ENCODE data around the gene FAM237A.
A peak's percentile ranks its signal among the peaks of the same experiment; 100 is the strongest.

FAM237A gene

GRCh38 chr2:206611191-206611590 lies 31.1 kb upstream of the FAM237A start:
- no peak overlapping the region for H4K12ac ChIP-seq (ENCODE audit: low read depth, low read length)
- H3K4me3 ChIP-seq (ENCODE audit: low read depth, low read length), result no peak overlapping the region
- H3K14ac ChIP-seq (ENCODE audit: low read length), result no peak overlapping the region
- no peaks in the 10 kb centered on the region for H3K79me2 ChIP-seq (ENCODE audit: control insufficient read depth, insufficient read depth, low read length, poor library complexity)
- no peak overlapping the region for H3K23ac ChIP-seq (ENCODE audit: low read length)
- no peak for DNase-seq
- H3K4me1 ChIP-seq (ENCODE audit: control insufficient read depth in 1 of 2, insufficient read depth in 2 of 2, low read length in 2 of 2), result no peaks in the 10 kb centered on the region
- no peak overlapping the region for H3K18ac ChIP-seq (ENCODE audit: low read length)
- no peak overlapping the region for H3K4ac ChIP-seq (ENCODE audit: low read depth, low read length)
- H3K27me3 ChIP-seq (ENCODE audit: insufficient read depth, low read length), result no peaks in the 10 kb centered on the region
- no peak overlapping the region for H2BK5ac ChIP-seq (ENCODE audit: low read depth, low read length, poor library complexity)
- H4K91ac ChIP-seq (ENCODE audit: low read depth, low read length), result no peak overlapping the region
- H3K36me3 ChIP-seq (ENCODE audit: control insufficient read depth in 1 of 2, insufficient read depth in 2 of 2, low read length in 2 of 2), result no peaks in the 10 kb centered on the region
- H3K4me2 ChIP-seq (ENCODE audit: low read length), result no peak overlapping the region
- H3K9me3 ChIP-seq (ENCODE audit: insufficient read depth, low read depth, low read length), result no peaks in the 10 kb centered on the region
- no peak overlapping the region for H4K8ac ChIP-seq (ENCODE audit: low read depth, low read length)
- H3K9ac ChIP-seq (ENCODE audit: low read length), result no peak overlapping the region
- no peaks in the 10 kb centered on the region for H3K79me1 ChIP-seq (ENCODE audit: low read length)
- no peak overlapping the region for H2AK5ac ChIP-seq (ENCODE audit: low read length)
- no peak overlapping the region for H2AFZ ChIP-seq (ENCODE audit: insufficient read depth, low read length, poor library complexity)
- no CpG with 5 or more reads among the region's 6 CpGs for WGBS (ENCODE audit: extremely low coverage, insufficient coverage, insufficient read length)
- H3K27ac ChIP-seq (ENCODE audit: low read depth, low read length), result no peak overlapping the region
- H2BK12ac ChIP-seq (ENCODE audit: low read length), result no peak overlapping the region
- H2BK120ac ChIP-seq (ENCODE audit: insufficient read depth, low read length, poor library complexity), result no peak overlapping the region

- Histone ChIP-seq H3K18ac (ENCODE audit: low read length) (no peak overlapping the region), H2BK12ac (ENCODE audit: low read length) (no peak overlapping the region), H3K23ac (ENCODE audit: low read length) (no peak overlapping the region), H4K12ac (ENCODE audit: low read depth, low read length) (no peak overlapping the region), H3K9me3 (ENCODE audit: insufficient read depth, low read depth, low read length) (no peaks in the 10 kb centered on the region), H3K4me1 (ENCODE audit: control insufficient read depth in 1 of 2, insufficient read depth in 2 of 2, low read length in 2 of 2) (no peaks in the 10 kb centered on the region), H3K27me3 (ENCODE audit: insufficient read depth, low read length) (no peaks in the 10 kb centered on the region), H3K14ac (ENCODE audit: low read length) (no peak overlapping the region), H3K79me2 (ENCODE audit: control insufficient read depth, insufficient read depth, low read length, poor library complexity) (no peaks in the 10 kb centered on the region), H4K8ac (ENCODE audit: low read depth, low read length) (no peak overlapping the region), H3K4me2 (ENCODE audit: low read length) (no peak overlapping the region), H4K91ac (ENCODE audit: low read depth, low read length) (no peak overlapping the region), H2AK5ac (ENCODE audit: low read length) (no peak overlapping the region), H3K36me3 (ENCODE audit: control insufficient read depth in 1 of 2, insufficient read depth in 2 of 2, low read length in 2 of 2) (no peaks in the 10 kb centered on the region), H2BK120ac (ENCODE audit: insufficient read depth, low read length, poor library complexity) (no peak overlapping the region), H2BK5ac (ENCODE audit: low read depth, low read length, poor library complexity) (no peak overlapping the region), H3K9ac (ENCODE audit: low read length) (no peak overlapping the region), H3K27ac (ENCODE audit: low read depth, low read length) (no peak overlapping the region), H3K4me3 (ENCODE audit: low read depth, low read length) (no peak overlapping the region), H3K79me1 (ENCODE audit: low read length) (no peaks in the 10 kb centered on the region), H3K4ac (ENCODE audit: low read depth, low read length) (no peak overlapping the region), H2AFZ (ENCODE audit: insufficient read depth, low read length, poor library complexity) (no peak overlapping the region)
- WGBS (ENCODE audit: extremely low coverage, insufficient coverage, insufficient read length), result no CpG with 5 or more reads among the region's 3 CpGs
- no peak for DNase-seq
Observed at GRCh38 chr2:206611736-206612135, 30.6 kb upstream of the FAM237A start.

GRCh38 chr2:206614811-206615210 lies 27.5 kb upstream of the FAM237A start:
- no peak overlapping the region for H2BK12ac ChIP-seq (ENCODE audit: low read length)
- no peaks in the 10 kb centered on the region for H3K79me1 ChIP-seq (ENCODE audit: low read length)
- H4K91ac ChIP-seq (ENCODE audit: low read depth, low read length), result no peak overlapping the region
- H3K9me3 ChIP-seq (ENCODE audit: insufficient read depth, low read depth, low read length), result no peaks in the 10 kb centered on the region
- peak in 1 of 2 donors; percentile 30 for DNase-seq
- H3K4me2 ChIP-seq (ENCODE audit: low read length), result no peak overlapping the region
- H3K23ac ChIP-seq (ENCODE audit: low read length), result no peak overlapping the region
- H2BK5ac ChIP-seq (ENCODE audit: low read depth, low read length, poor library complexity), result no peak overlapping the region
- H3K4me1 ChIP-seq (ENCODE audit: control insufficient read depth in 1 of 2, insufficient read depth in 2 of 2, low read length in 2 of 2), result no peaks in the 10 kb centered on the region
- H3K4me3 ChIP-seq (ENCODE audit: low read depth, low read length), result no peak overlapping the region
- no peak overlapping the region for H4K8ac ChIP-seq (ENCODE audit: low read depth, low read length)
- H3K4ac ChIP-seq (ENCODE audit: low read depth, low read length), result no peak overlapping the region
- no peak overlapping the region for H3K9ac ChIP-seq (ENCODE audit: low read length)
- no peaks in the 10 kb centered on the region for H3K79me2 ChIP-seq (ENCODE audit: control insufficient read depth, insufficient read depth, low read length, poor library complexity)
- no peak overlapping the region for H2AFZ ChIP-seq (ENCODE audit: insufficient read depth, low read length, poor library complexity)
- no CpG with 5 or more reads among the region's 6 CpGs for whole genome bisulfite sequencing (ENCODE audit: extremely low coverage, insufficient coverage, insufficient read length)
- H3K18ac ChIP-seq (ENCODE audit: low read length), result no peak overlapping the region
- H3K14ac ChIP-seq (ENCODE audit: low read length), result no peak overlapping the region
- H4K12ac ChIP-seq (ENCODE audit: low read depth, low read length), result no peak overlapping the region
- H2AK5ac ChIP-seq (ENCODE audit: low read length), result no peak overlapping the region
- no peak overlapping the region for H3K27ac ChIP-seq (ENCODE audit: low read depth, low read length)
- no peaks in the 10 kb centered on the region for H3K27me3 ChIP-seq (ENCODE audit: insufficient read depth, low read length)
- no peak overlapping the region for H2BK120ac ChIP-seq (ENCODE audit: insufficient read depth, low read length, poor library complexity)
- H3K36me3 ChIP-seq (ENCODE audit: control insufficient read depth in 1 of 2, insufficient read depth in 2 of 2, low read length in 2 of 2), result no peaks in the 10 kb centered on the region

- Histone ChIP-seq H3K23ac (ENCODE audit: low read length) (no peak overlapping the region), H3K79me1 (ENCODE audit: low read length) (no peaks in the 10 kb centered on the region), H3K4me2 (ENCODE audit: low read length) (no peak overlapping the region), H4K8ac (ENCODE audit: low read depth, low read length) (no peak overlapping the region), H2AK5ac (ENCODE audit: low read length) (no peak overlapping the region), H3K9me3 (ENCODE audit: insufficient read depth, low read depth, low read length) (no peaks in the 10 kb centered on the region), H4K12ac (ENCODE audit: low read depth, low read length) (no peak overlapping the region), H3K4me3 (ENCODE audit: low read depth, low read length) (no peak overlapping the region), H2BK120ac (ENCODE audit: insufficient read depth, low read length, poor library complexity) (no peak overlapping the region), H2BK5ac (ENCODE audit: low read depth, low read length, poor library complexity) (no peak overlapping the region), H3K4ac (ENCODE audit: low read depth, low read length) (no peak overlapping the region), H3K18ac (ENCODE audit: low read length) (no peak overlapping the region), H3K27ac (ENCODE audit: low read depth, low read length) (no peak overlapping the region), H3K9ac (ENCODE audit: low read length) (no peak overlapping the region), H2AFZ (ENCODE audit: insufficient read depth, low read length, poor library complexity) (no peak overlapping the region), H3K14ac (ENCODE audit: low read length) (no peak overlapping the region), H3K4me1 (ENCODE audit: control insufficient read depth in 1 of 2, insufficient read depth in 2 of 2, low read length in 2 of 2) (no peaks in the 10 kb centered on the region), H3K36me3 (ENCODE audit: control insufficient read depth in 1 of 2, insufficient read depth in 2 of 2, low read length in 2 of 2) (no peaks in the 10 kb centered on the region), H3K27me3 (ENCODE audit: insufficient read depth, low read length) (no peaks in the 10 kb centered on the region), H4K91ac (ENCODE audit: low read depth, low read length) (no peak overlapping the region), H2BK12ac (ENCODE audit: low read length) (no peak overlapping the region), H3K79me2 (ENCODE audit: control insufficient read depth, insufficient read depth, low read length, poor library complexity) (no peaks in the 10 kb centered on the region)
- DNase-seq, result no peak
- WGBS (ENCODE audit: extremely low coverage, insufficient coverage, insufficient read length), result no CpG with 5 or more reads among the region's 7 CpGs
Observed at GRCh38 chr2:206615417-206616089, 26.7 kb upstream of the FAM237A start.
